DOHH2 (cell line): ENCODE data around the gene PC.

Source experiments
- H3F3A ChIP-seq: fragments of 200-600 bp; sonication (generic), shearing (Covaris generic); 2 replicates; pipeline ENCODE4 v1.6.0; 2016; ENCODE audit warnings: antibody characterized with exemption, mild to moderate bottlenecking; ENCODE audit not compliant: control insufficient read depth, insufficient read depth
- H3K27ac ChIP-seq: fragments of 200-600 bp; sonication (generic); 2 replicates; pipeline ENCODE4 v1.5.1; 2014; ENCODE audit warnings: low read depth, mild to moderate bottlenecking, low read length, moderate library complexity
- H3K27me3 ChIP-seq: fragments of 200-600 bp; sonication (generic); 2 replicates; pipeline ENCODE4 v1.6.1; 2014; ENCODE audit warnings: mild to moderate bottlenecking, low read length, mixed read lengths; ENCODE audit not compliant: control insufficient read depth
- H3K36me3 ChIP-seq: fragments of 200-600 bp; sonication (generic); 2 replicates; pipeline ENCODE4 v1.6.1; 2014; ENCODE audit warnings: mild to moderate bottlenecking, low read length, moderate library complexity, mixed read lengths; ENCODE audit not compliant: control insufficient read depth
- H3K4me1 ChIP-seq: fragments of 200-600 bp; sonication (generic); 2 replicates; pipeline ENCODE4 v1.6.1; 2014; ENCODE audit warnings: mild to moderate bottlenecking, low read length, mixed read lengths; ENCODE audit not compliant: control insufficient read depth
- H3K4me2 ChIP-seq: fragments of 200-600 bp; sonication (generic); 2 replicates; pipeline ENCODE4 v1.6.0; 2014; ENCODE audit warnings: mild to moderate bottlenecking, low read length, moderate library complexity
- H3K4me3 ChIP-seq: fragments of 200-600 bp; sonication (generic); 2 replicates; pipeline ENCODE4 v1.5.1; 2014; ENCODE audit warnings: mild to moderate bottlenecking, low read length, mixed read lengths
- H3K79me2 ChIP-seq: fragments of 200-600 bp; sonication (generic); 2 replicates; pipeline ENCODE4 v1.6.1; 2014; ENCODE audit warnings: mild to moderate bottlenecking, low read length, mixed read lengths; ENCODE audit not compliant: control insufficient read depth
- H3K9me2 ChIP-seq: fragments of 200-600 bp; sonication (generic); replicated peaks from 2 replicates; pipeline ENCODE4 v1.6.1; 2014; ENCODE audit warnings: mild to moderate bottlenecking, low read length, mixed read lengths; ENCODE audit not compliant: control insufficient read depth
- H3K9me3 ChIP-seq: fragments of 200-600 bp; sonication (generic); 2 replicates; pipeline ENCODE4 v1.6.1; 2014; ENCODE audit warnings: antibody characterized with exemption, low read length, mixed read lengths; ENCODE audit not compliant: control insufficient read depth, insufficient read depth
- H4K20me1 ChIP-seq: fragments of 200-600 bp; sonication (generic); 2 replicates; pipeline ENCODE4 v1.6.0; 2014; ENCODE audit warnings: low read depth, mild to moderate bottlenecking, antibody characterized with exemption, low read length, moderate library complexity; ENCODE audit not compliant: control insufficient read depth, insufficient read depth
- CTCF ChIP-seq: fragments of 200-600 bp; sonication (generic); IDR thresholded peaks from one replicate; pipeline ENCODE4 v1.5.1; 2014; ENCODE audit warnings: antibody characterized with exemption, mild to moderate bottlenecking, low read depth, low read length; ENCODE audit not compliant: poor library complexity, severe bottlenecking
- EZH2phosphoT487 ChIP-seq: fragments of 200-600 bp; sonication (generic); IDR thresholded peaks from 2 replicates; pipeline ENCODE4 v1.6.1; 2017; ENCODE audit warnings: borderline replicate concordance, mild to moderate bottlenecking, antibody characterized with exemption, low read length, moderate library complexity, mixed read lengths

PC gene

GRCh38 chr11:66887526-66887925 lies 70.7 kb downstream of the PC start:
- Histone ChIP-seq H3K4me1 (peaks cover 7% of the 10 kb centered on the region), H3K27ac (no peak overlapping the region)
- TF ChIP-seq EZH2phosphoT487 = no peak
- TF ChIP-seq CTCF = no peak

GRCh38 chr11:66886671-66887221 lies 71.4 kb downstream of the PC start:
- Histone ChIP-seq H4K20me1 (no peaks in the 10 kb centered on the region), H3K79me2 (no peaks in the 10 kb centered on the region), H3K9me2 (no peaks in the 10 kb centered on the region), H3K4me3 (no peak overlapping the region), H3K4me1 (peaks cover 7% of the 10 kb centered on the region), H3K4me2 (no peak overlapping the region), H3K9me3 (no peaks in the 10 kb centered on the region), H3K27me3 (peaks cover 6% of the 10 kb centered on the region), H3K27ac (no peak overlapping the region), H3F3A (no peaks in the 10 kb centered on the region), H3K36me3 (no peaks in the 10 kb centered on the region)
- TF ChIP-seq EZH2phosphoT487 = no peak
- no peak for TF ChIP-seq CTCF

More at GRCh38 chr11:66887526-66887925, 70.7 kb downstream of the PC start:
- H3F3A ChIP-seq = no peaks in the 10 kb centered on the region
- H3K27me3 ChIP-seq = peaks cover 6% of the 10 kb centered on the region
- no peak overlapping the region for H3K4me2 ChIP-seq
- H4K20me1 ChIP-seq = no peaks in the 10 kb centered on the region
- H3K9me3 ChIP-seq = no peaks in the 10 kb centered on the region
- no peaks in the 10 kb centered on the region for H3K36me3 ChIP-seq
- H3K4me3 ChIP-seq = no peak overlapping the region
- no peaks in the 10 kb centered on the region for H3K79me2 ChIP-seq
- H3K9me2 ChIP-seq = no peaks in the 10 kb centered on the region

- no peaks in the 10 kb centered on the region for H4K20me1 ChIP-seq
- H3K27me3 ChIP-seq = peaks cover 10% of the 10 kb centered on the region; the same call in 1 of the 2 replicates
- no peaks in the 10 kb centered on the region for H3K79me2 ChIP-seq
- no peak overlapping the region for H3K27ac ChIP-seq
- H3K4me1 ChIP-seq = peaks cover 7% of the 10 kb centered on the region
- H3K9me2 ChIP-seq = no peaks in the 10 kb centered on the region
- H3K9me3 ChIP-seq = no peaks in the 10 kb centered on the region
- no peak overlapping the region for H3K4me3 ChIP-seq
- no peak for TF ChIP-seq CTCF
- no peak for TF ChIP-seq EZH2phosphoT487
- H3K36me3 ChIP-seq = no peaks in the 10 kb centered on the region
- no peak overlapping the region for H3K4me2 ChIP-seq
- H3F3A ChIP-seq = no peaks in the 10 kb centered on the region
Measured at GRCh38 chr11:66885950-66886440, 72.2 kb downstream of the PC start.
